HS-5 (cell line): Measurements from ENCODE around the gene HOMER1.

Experiments
- DNase-seq: peaks from one replicate; pipeline ENCODE4 v3.0.0-alpha.2; 2012; ENCODE audit warnings: low read depth

HOMER1 gene, protein sequence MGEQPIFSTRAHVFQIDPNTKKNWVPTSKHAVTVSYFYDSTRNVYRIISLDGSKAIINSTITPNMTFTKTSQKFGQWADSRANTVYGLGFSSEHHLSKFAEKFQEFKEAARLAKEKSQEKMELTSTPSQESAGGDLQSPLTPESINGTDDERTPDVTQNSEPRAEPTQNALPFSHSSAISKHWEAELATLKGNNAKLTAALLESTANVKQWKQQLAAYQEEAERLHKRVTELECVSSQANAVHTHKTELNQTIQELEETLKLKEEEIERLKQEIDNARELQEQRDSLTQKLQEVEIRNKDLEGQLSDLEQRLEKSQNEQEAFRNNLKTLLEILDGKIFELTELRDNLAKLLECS

DNA sequence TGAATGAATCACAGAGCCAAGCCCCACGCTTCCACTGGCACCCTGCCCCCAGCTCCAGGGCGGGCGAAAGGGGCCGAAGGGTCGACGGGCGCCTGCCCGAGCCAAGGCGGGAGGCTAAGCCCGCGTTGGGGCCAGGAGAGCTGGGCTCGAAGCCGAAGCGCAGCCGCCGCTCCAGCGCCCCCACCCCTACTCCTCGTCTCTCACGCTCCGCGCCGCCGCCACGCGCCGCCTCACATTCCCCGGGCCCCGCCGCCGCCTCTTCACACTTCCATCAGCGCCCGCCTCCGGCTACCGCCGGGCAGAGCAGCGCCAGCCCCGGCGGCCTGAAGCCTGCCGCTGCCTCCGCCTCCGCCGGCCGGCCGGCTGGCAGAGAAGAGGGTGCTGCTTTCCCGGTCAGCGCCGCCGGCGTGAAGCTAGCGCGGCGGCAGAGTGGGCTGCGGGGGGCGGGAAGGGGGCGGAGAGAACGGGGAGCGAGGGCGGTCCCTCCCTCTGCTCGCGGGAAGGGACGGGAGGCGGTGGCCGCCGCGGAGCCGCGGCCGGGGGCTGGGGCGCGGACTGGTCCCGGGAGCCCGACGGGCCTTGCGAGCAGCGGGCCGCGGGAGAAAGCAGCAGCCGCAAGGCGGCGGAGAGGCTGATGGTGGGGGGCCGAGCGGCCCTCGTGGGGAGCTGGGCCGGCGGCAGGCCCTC is at the start of gene HOMER1:
Gene HOMER1 (minus strand): TSS at position 431 of the 687 bp plus-strand sequence. CDS start 1,360 bp downstream, outside the sequence.
- peak; percentile 31 for DNase-seq

DNA sequence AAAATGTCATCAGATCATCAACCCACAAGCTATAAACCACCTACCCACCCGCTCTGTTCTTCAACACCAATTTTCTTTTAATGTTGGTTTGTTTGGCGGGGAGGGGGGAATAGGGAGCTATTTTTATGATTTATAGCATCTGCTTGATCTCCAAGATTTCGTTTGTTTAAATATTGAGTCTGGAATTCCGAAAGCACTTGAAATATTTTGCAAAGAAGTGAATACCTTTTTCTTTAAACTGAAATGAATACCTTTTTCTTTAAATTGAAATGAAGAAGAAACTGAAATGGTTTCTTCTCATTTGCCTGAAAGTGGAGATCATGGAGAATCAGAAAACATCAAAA is 49.3 kb upstream of the HOMER1 start:
- DNase-seq = no peak

DNA sequence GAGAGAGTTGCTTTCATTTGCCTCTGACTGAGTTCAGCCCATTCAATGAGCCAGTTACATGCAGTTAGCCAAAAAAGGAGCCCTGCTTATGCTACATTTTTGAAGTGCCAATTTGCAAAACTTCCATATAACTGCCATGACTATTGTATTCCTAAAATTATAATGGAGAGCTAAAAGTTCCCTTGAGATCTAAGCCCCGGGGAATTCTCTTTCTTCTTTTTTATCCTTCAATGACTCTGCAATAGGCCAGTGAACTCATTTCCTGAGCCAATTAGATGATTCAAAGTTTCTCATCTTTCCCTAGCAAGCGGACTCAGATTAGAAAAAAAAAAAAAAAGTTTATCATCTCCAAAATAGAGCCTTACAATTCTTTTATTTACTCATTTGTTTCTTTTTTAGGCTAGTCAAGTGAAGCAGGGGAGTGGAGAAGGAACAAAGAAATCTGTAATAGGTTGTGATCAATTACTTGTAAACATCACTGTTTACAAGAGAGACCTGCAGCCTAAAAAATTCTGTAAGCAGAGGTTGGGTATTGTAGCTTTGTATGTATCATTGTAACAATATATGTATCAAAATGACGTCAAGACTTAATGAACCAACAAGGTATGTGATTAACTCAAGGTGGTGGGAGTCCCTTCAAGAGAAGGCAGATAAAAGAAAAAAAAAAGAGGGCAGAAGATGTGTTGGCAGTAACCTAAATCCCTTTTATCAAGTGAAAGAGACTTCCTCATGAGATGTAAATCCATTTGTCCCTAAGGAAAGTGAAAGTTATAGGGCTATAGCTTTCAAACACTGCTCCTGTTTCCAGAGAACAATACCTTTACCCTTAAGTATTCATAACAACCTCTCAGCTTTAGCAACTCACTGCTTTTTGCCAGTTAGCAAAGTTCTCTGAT is 48.7 kb upstream of the HOMER1 start:
- DNase-seq = peak; percentile 61

DNA sequence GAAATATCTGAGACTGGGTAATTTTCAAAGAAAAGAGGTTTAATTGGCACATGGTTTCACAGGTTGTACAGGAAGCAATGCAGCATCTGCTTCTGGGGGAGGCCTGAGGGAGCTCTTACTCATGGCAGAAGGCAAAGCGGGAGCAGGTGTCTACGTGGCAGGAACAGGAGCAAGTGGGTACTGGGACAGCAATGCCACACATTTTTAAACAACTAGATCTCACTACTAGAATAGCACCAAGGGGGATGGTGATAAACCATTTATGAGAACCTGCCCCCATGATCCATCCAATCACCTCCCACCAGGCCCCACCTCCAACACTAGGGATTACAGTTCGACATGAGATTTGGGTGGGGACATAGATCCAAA is 47.6 kb upstream of the HOMER1 start:
- no peak for DNase-seq

DNA sequence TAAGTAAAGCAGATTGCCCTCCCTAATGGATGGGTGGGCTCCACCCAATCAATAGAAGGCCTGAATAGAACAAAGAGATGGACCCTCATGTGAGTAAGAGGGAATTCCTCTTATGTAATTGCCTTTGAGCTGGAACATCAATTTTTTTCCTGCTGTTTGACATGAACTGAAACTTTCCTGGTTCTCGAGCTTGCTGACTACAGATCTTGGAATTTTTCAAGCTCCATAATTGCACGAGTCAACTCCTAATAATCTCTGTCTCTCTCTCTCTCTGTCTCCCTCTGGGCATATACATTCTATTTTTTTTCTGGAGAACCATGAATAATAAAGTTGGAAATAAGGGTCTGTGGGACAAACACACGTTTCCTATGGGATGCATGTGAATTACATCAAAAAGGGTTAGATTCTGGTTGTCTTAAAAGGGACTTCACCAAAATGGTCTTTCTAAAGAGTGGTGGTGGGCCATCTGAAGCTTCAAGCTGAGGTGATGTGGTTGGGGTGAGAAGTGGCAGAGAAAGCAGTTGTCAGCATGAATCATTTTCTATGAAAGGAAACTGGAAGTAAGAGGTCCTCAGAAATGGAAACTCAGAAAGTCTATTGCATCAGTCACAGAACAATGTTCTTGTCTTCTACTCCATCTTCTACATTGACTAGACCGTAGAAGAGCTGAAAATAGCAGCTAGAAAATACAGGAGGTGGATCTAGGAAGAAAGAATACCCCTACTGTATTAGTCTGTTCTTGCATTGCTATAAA is 47.0 kb upstream of the HOMER1 start:
- DNase-seq = peak; percentile 26

DNA sequence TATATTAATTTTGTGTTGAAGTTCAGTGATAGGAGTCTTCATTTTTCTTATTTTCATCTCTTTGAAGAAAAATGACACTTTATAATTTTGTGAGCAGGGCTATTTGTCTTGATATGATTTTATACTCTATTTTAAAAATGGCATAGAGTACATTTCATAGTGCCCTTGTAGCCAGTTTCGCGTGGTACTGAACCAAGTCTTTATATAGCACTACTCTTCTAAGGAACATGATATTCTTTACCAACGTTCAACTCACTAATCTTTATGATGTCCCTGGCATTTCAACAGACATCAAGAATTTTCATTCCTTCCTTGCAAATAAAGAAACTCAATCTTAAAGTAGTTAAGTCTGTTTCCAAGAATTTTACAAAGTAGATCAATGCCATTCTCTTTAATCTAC is 41.5 kb upstream of the HOMER1 start:
- no peak for DNase-seq

DNA sequence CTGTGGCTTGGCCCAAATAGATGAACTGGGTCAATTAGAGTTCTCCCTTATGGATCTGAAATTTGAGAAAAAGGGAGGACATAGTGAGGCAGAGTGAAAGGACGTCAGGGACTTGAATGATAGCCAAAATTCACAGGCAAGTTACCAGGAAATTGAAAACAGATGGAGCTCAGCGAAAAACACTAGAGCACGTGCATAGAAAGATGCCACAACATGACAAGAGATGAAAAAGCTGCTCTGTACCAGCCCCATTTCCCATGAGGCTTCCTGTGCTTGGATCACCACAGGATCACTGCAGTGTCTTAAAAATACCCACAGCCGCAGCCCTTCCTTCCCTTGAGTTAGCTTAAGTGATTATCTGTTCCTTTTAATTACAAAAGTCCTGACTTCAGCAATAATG is 39.0 kb upstream of the HOMER1 start:
- DNase-seq = no peak

DNA sequence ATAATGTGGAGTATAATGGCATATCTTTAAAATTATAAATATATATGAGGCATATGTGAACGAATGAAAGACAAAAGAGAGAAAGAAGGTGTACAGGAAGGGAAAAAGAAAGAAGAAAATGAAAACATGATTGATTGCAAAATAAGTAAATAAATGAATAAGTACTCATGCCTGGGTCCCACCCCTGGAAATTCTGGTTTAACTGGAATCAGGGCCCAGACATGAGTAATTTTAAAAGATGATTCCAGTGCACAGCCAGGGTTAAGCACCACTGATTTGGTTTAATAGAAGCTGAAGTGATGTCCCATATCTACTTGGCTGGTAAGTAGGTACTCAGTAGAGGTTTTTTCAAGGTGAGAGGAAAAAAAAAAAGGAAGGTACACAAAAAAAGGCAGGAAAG is 34.0 kb upstream of the HOMER1 start:
- no peak for DNase-seq

DNA sequence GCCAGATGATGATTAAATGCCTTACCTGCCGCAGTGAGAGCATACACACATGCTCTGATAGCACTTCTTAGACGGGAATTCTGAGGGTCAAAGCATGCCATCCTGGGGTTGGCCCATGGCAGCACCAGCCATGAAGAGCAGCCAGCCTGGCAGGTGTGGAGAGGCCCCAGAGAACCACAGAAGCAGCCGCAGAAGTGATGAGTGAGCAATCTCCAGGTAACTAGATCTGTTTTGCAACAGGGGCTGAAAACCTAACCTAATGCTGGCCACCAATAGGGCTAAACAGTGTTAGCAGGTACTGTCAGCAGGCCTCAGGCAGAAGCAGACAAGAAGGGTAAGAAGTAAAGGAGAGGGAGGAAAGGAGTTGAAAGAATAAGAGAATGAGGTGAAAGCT is 33.5 kb upstream of the HOMER1 start:
- no peak for DNase-seq

DNA sequence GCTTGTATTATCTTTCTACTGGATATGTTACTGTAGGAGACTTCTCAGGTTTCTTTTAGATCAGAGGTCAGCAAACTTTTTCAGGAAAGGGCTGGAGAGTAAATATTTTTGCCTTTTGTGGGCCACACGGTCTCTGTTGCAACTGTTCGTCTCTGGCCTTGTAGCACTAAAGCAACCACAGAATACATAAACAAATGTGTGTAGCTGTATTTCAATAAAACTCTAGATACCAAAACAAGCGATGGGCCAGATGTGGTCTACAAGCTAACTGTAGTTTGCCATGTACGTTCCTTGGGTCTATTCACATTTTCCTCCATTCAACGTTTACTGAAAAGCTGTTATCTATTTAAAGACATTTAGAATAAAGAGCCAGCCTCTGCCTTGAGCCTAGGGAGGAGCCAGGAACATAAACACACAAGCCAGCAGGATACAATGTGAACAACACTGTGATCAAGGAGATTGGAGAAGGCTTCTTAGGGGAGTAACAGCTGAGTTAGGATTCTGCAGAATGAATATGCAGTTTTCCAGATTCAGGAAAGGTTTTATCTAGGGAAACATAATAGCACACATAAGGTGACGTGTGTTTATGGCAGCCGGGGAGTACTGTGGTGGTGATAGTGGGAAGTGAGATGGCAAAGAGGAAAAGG is 33.0 kb upstream of the HOMER1 start:
- DNase-seq = no peak

DNA sequence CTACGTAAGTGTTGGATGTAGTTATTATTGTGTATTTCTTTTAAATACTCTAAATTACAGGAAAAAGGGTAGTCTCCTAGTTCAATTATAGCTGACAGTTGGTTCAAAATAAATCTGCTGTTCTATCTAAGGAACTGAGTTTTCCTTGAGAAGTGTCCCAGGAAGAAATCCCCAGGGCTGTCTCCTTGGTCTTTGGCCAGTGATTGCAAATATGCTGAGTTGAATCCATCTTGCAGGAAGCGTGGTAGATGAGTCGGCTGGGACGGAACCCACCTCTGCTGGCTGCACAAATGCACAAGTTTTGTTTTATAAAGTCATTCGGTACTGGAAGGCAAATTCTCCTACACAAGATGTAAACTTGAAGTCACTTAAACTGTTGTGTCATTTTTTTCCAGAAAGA is 30.2 kb upstream of the HOMER1 start:
- DNase-seq = no peak

DNA sequence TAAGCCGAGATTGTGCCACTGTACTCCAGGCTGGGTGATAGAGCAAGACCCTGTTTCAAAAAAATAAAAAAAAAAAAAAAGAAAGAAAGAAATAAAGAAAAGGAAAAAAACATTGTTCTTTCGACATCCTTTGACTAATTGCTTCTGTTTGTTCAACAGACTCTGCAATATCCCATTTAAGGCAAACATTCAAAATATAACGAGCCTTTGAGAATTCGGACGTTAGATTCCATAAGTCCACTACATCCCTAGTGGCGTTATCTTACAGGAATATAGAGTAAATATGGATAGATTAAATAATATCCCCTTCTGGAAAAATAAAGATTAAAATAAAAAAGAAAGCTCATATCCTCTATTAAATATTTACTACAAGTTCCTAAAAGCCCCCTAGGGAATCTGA is 27.0 kb upstream of the HOMER1 start:
- DNase-seq = no peak

DNA sequence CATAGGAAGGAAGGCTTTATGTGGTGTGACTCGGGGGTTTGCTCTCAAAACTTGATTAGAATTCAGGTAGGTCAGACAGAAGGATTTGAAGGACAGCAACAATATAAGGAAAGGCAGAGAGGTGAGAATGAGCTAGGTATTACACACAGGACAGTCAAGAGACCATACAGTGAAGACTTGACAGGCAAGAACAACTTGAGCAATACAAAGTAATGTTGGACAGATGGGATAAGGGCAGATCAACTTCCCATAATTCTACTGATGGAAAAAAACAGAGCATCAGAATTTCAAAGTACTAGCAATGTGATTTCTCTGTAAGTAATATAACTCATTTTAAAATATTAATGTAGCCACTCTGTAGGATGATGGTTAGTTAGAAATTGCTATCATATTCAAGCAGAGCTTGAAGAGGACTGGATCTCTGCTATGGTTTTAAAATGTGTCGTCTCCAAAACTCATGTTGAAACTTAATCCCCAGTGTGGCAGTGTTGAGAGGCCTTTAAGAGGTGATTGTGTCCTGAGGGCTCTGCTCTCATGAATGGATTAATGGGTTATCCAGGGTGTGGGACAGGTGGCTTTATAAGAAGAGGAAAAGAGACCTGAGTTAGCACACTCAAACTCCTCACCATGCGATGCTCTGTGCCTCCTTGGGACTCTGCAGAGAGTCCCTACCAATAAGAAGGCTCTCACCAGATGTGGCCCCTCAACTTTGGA is 22.4 kb upstream of the HOMER1 start:
- no peak for DNase-seq

DNA sequence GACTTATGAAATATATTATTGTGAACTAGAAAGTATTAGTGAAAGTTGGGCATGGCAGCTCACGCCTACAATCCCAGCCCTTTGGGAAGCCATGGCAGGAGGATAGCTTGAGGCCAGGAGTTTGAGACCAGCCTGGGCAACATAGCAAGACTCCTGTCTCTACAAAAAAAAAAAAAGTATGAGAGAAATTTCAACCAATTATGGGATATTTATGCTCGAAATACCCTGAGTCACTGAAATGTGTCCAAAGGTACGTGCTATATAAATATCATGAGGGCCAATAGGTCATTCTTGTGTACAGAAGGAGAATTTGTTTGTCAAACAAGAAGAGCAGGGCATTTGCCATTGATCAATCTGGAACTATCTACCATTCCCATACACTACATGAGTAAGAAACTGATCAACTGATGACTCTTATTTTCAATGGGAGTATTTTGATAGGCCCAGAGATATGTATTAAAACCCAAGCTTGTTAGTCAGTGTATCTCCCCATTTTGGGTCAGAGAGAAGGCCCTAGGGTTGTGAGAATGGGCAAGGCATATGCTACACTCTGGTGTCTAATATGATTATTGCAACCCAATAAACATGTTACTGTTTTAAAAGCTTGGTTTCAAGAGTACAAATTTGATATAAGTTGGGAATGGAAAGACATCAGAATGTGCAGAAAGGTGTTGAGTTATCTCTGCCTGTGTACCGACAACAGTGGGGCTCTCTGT is 21.7 kb upstream of the HOMER1 start:
- DNase-seq = no peak

DNA sequence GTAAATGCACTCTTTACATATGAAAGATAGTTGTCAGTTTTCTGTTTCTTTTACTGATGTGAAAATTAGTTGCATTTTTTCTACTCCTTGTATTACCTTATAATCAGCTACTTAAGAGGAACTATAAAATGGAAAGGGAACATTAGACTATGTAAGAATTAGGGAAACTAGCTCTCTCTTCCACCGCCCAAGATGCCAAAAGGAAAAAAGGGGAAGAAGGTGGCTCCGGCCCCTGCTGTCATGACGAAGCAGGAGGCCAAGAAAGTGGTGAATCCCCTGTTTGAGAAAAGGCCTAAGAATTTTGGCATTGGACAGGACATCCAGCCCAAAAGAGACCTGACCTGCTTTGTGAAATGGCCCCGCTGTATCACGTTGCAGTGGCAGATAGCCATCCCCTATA is 15.2 kb upstream of the HOMER1 start:
- DNase-seq = no peak

DNA sequence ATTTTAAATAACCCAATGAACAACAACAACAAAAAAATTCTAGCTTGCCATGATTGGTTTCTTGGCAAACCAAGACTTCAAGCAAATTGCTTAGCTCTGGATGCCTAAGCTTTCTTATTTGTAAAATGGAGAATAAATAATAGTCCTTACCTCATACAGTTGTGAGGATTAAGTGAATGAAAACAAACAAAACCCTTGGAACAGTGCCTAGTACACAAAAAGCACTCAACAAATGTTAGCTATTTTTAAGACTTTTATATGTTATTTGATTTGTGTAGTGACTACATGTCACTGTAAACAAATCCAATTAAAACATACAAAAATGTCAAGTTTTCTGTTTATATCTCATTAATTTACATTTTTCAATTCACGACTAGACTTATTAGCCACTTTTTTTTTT is 13.5 kb upstream of the HOMER1 start:
- DNase-seq = no peak

DNA sequence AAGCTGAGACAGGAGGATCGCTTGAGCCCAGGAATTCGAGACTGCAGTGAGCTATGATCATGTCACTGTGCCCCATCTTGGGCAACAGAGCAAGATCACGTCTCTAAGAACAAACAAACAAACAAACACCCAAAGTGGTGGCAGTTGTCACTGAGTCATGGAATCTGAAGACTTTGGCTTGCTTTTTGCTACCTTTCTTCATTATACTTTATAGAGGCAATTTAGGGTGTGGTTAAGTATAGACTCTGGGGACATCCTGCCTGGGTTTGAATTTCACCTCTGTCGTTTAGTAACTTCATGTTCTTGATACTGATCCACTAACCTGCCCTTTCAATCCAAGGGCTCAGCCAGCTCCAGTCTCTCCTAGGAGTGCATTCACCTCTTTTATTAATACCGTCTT is 13.0 kb upstream of the HOMER1 start:
- DNase-seq = no peak

DNA sequence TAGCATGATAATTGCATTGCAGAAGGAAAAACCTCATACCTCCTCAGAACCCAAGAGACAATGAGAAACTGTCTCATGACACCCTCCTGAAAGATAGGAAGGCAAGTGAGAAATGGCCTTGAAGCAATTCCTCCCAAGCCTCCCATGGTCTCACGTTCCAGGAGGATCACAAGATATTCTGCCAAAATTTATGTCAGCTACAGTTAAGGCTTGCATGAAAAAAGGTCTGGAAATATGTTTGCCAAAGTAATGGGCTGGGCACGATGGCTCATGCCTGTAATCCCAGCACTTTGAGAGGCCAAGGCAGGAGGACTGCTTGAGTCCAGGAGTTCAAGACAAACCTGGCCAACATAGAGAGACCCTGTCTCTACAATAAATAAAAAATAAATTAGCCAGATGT is 12.6 kb upstream of the HOMER1 start:
- no peak for DNase-seq

DNA sequence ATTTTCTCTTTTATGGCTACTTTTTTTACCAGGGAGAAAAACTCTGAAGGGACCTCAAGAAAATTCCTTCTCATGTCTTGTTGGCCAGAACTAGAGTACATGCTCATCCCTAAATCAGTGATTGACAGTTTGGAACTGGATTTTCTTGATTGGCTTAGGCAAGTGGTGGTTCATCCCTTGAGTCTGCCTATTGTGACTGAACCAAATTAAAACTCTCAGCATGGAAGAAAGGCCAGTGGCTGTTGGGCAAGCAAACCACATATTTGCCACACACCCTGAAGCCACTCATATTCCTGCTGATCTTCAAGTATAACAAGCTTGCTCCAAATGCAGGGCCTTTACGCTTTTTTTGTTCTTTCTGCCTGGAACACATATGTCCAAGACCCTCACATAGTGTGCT is 7.2 kb upstream of the HOMER1 start:
- DNase-seq = no peak

DNA sequence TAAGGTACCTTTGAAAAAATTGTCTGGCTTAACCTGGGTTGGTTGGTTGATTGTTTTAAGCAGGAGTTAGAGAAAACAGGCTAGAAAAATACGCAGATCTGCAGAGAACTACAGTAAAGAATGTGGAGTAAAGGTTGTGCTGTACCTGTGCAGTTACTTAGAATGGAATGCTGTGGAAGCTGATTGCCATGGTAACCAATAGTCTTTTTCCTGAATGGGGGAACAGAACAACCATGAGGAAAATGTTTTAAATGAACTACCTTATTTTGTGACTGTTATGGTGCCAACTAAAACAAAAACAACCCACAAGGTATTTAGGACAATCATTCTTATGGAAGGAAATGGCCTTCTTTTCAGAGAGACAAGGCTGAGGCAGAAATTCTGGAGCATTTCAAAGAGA is 4.8 kb upstream of the HOMER1 start:
- DNase-seq = no peak
